SK-N-DZ (cell line): ENCODE results near the gene FOXA3.
"Not testable (repeated sequence)": the region's sequence is repeated elsewhere in the genome, so short reads cannot be mapped to it uniquely, and the experiment has no call there.

ENCODE experiments used
- DNase-seq: peaks from one replicate; pipeline ENCODE4 v3.0.0-alpha.2; 2015; ENCODE audit warnings: low spot score

FOXA3 gene

DNA sequence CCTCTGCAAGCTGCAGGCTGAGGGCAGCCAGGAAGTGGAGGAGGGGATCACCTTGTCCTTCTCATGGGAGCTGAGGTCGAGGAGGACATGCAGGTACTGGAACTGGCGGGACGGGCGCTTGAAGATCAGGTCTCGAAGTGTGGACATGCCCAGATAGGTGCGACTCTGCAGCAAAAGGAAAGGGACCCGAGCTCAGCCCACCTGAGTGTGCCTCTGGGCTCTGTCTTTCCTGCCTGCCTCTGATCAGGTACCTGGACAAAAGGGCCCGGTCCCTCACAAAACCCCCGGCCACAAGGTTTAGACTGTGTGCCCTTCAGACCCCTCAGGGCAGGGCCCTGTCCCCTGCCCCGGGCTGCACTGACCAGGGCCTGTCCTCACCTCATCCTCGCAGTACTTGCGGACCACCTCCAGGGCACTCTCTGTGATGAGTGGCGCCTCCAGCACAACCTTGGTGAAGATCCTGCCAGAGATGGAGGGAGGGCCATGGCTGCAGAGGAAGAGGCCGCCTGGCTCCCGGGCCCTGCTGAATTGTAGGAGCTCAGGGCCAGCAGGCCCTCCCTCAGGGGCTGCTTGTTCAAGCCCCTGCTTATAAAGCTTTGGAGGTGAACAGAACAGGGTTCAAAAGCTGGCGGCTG lies 36.5 kb upstream of the FOXA3 start:
- DNase-seq, result no peak

DNA sequence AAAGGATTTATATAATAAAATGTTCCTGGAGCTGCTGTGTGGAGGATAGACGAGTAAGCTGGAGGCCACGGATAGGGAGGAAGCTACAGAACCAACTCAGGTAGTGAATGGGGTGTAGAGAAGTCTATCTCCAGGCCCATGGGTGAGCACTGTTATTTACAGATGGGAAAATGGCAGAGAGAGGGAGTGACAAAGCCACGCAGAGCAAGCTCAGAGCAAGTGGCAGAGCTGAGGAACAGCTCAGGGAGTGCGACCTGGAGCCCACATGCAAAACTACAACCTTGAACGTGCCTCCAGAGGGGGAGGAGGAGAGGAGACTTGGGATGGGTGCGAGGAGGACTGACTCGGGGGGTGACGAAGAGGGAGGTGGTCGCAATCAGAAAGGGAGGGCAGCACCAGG lies 35.6 kb upstream of the FOXA3 start:
- DNase-seq, result no peak

DNA sequence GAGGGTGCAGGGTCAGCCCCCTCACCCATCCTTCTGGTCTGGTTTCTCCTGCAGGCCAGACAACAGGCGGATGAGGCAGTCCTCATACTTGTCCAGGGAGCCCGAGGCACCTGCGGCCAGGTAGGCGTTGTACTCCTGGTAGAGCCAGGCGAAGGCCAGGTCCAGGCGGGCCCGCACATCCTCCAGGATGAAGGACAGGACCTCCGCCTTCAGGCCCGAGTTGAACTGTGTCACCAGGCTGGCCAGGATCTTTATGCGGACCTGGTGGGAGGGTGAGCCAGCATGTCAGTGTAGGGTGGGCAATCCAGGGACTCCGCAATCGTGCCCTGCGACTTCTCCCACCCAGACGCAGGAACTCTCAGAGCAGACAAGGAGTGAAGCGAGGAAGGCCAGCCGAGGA lies 35.2 kb upstream of the FOXA3 start:
- no peak for DNase-seq

DNA sequence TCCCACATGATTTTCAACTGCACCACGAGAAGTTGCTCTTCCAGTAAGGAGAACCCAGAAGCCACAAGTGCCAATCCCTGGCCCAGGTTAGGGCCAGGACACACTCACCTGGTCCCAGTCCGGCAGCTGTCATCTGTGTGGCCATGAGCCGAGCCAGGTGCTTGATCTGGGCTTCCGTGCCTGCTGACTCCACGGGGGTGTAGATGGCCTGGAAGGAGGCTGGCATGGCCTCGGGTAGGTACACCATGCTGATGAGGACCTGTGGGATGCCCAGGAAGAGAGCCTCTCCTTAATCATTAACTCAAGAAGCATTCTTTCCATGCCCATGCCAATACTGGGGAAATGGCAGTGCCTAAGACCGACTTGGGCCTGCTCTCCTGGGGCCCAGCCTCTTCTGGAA lies 29.2 kb upstream of the FOXA3 start:
- no peak for DNase-seq

DNA sequence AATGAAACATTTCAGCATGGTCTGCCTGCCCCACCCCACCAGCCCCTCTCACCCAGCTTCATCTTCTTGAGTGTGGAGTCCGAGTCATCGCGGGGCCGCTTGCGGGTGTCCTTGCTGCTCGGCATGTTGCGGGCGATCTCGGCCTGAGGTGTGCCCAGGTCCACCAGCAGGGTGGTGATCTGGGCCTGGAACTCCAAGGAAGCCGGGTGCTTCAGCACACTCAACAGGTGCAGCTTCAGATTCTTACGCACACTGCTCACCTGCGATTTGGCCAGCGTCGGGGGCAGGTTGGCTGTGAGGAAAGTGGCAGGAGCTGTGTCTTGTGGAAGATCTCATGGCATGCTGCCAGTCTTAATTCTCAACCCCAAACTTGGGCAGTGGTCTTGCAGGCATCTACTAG lies 21.9 kb upstream of the FOXA3 start:
- DNase-seq, result no peak

DNA sequence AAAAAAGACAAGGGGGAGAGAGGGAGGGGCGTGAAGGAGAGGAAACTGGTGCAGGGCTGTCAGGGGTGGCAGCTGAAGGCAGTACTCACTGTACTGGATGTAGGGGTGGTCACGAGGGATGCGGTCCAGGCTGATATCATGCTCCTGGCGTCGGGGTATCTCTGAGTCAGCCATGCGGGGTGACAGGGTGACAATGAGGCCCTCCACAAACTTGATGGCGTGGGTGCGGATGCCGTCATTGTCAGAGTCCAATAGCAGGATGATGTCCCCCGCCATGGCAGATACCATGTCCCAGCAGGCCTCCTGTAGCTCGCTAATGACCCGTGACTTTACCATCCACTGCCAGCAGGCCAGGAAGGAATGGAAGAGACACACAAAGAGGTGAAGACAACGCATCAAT lies 16.5 kb upstream of the FOXA3 start:
- DNase-seq, result no peak

DNA sequence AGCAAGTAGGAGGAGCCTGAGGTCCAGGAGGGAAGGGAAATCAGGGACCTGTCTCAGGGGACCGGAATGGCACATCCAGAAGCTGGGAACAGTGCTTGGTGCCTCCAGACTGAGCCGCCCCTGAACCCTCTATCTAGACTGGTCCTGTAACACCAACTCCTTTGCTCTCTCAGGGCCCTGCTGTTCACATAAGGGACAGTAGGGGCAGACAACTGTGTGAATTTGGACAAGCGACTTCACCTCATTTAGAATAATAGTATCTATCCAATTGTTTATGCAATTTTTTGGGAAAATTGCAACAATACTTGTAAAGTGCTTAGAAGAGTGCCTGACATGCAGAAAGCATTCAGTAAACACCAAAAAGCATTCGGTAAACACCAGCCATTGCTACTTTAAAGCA lies 15.2 kb upstream of the FOXA3 start:
- no peak for DNase-seq

DNA sequence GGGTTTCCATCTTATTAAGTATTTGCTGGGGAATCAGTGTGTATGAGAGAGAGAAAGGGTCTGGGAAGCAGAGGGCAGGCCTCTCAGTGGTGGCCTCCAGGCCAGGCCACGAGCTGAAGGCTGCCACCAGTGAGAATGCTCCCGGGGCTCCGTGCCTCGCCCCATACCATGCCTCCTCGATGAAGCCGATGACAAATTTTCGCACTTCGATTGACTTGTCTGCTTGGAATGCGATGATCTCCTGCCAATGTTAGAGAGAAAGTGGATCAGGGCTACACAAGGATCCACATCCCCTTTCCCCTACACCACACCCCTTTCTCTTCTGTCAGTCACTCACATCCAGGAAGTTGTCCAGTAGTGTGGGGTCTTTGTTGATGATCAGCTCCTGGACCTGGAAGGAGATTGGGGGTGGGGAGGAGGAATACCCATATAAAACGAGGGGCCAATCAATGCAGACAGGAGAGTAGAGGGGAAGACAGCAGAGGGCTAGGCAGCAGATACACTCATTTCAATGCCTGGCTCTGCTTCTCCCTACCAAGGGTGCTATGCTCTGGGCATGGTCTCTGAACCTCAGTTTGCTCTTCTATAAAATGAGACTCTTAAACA lies 11.9 kb upstream of the FOXA3 start:
- no peak for DNase-seq

DNA sequence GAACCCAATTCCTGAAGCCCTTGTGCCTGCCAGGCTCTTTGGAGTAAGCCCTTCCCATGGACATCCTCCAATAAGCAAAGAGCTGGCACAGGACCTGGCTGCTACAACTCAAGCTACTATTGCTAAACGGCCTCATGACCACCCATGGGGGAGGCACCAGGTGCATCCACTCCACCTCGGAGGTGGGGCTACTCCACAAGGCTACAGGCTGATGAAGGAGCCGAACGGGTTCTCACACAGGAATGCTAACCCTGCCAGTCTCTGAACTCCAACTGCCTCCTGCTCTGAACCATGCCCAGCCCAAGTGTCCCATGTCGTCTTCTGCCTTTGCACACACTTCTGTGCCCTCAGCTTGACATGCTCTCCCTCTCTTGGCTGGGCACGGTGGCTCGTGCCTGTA lies 11.1 kb upstream of the FOXA3 start:
- DNase-seq, result no peak

DNA sequence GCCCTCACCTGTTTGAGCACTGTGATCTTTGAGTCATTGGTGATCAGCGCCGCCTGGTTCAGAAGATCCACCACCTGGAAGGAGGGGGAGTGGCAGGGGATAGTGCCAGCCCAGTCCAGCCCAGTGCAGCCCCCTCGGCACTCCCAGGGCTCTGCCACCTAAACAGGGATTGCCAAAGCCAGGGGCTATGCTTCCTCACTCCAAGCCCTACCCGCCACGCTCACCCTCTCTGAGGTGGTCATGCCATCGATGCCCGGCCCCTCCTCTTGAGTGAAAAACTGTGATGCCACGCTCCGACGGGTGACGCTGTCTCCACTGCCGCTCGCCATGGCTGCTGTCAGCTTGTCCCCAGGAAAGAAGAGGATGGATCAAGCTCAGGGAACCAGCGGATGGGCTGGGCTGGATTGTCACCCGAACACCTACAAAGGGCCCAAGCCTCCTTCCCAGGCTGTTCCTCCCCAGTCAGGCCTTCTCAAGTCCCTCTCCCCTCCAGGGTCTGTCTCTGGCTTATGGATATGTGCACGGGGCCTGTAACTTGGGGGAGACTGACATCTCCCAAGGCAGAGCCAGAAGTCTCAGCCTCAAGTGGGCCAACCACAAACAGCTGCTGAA lies 9.9 kb upstream of the FOXA3 start:
- DNase-seq, result no peak

DNA sequence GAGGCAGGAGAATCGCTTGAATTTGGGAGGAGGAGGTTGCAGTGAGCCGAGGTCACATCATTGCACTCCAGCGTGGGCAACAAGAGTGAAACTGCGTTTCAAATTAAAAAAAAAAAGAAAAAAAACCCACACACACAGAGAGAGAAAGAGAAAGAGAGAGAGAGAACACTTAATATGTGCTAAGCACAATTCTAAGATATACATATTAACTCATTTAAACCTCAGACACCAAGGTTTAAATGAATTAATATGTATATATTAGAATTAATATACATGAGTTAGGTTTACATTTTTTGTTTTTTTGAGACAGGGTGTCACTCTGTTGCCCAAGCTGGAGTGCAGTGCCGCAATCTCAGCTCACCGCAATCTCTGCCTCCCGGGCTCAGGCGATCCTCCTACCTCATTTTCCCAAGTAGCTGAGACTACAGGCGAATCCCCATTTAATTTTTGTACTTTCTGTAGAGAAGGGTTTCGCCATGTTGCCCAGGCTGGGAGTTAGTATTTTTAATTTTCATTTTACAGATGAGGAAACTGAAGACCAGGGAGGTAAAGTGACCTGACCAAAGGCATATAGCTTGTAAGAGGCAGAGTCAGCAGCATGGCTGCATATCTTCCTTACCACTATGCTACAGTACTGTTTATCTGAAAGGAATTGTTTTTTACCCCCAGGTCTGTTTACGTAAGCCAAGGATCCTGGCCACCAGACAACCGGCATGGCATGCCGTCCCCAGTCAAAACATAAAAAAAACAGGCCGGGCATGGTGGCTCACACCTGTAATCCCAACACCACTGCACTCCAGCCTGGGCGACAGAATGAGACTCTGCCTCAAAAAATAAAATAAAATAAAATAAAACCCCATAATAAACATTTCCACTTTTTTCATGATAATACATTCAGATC lies 3.5 kb upstream of the FOXA3 start:
- DNase-seq, result no peak

DNA sequence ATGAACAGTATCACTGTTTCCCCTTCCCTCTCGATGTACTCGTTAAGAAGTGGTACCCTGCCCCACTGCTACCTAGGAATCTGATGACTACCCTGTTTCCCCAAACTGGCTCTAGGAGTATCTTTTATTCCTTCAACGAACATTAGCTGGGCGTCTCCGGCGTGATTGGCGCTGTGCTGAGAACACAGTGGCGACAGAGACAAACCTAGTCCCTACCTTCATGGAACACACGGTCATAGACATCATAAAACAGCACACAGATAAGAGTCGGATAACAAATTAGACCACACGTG lies 1.9 kb upstream of the FOXA3 start:
- DNase-seq, result no peak

DNA sequence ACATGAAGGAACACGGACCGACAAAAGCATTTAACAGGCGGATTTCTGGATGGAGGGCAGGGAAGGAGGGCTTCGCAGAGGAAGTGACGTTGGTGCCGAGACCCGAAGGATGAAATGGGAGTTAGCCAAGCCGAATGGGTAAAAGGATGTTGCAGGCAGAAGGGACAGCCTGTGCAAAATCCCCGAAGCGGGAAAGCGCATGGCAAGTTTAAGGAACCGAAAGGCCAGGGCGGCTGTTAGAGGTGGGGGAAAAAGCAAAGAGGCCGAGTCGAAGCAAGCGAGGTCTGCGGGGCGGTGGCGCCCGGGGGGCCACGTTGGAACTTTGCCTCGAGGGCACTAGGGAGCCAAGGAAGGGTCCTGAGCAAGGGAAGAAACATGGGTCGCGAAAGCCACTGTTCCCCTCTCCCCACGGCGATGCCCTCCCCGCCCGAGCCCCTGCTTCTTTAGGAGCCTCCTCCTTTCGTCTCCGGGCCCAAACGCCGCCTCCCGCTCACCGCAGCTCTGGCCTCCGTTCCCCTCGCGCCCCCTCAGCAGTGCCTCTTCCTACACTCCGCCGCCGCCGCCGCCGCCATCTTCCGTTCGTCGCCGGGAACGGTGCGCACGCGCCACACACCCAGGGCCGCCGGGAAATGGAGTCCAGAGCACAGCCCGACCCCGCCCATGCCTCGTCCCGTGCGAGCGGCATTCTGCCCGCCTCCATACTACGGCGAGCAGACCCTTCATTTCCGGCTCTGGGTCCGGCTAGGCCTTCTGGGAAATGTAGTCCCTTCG lies 1.4 kb upstream of the FOXA3 start, which contains the start of gene SYMPK:
SYMPK (minus strand) TSS at position 584 of the 771 bp plus-strand sequence. CDS start 8,652 bp downstream, outside the sequence.
- peak; percentile 94 for DNase-seq

DNA sequence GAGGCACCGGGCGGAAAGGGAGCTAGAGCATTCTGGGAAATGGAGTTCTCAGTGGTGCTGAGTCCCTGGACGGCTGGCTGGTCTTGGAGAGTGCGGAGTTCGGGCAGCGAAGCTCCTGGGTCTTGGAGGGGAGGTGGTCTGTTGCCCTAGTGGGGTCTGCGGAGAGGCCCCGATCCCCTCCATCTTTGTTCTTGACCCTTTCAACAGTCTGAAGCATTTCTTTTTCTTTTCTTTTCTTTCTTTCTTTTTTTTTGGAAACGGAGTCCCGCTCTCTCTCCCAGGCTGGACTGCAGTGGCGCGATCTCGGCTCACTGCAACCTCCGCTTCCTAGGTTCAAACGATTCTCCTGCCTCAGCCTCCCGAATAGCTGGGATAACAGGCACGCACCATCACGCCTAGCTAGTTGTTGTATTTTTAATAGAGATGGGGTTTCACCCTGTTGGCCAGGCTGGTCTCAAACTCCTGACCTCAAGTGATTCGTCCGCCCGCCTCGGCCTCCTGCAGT lies 739 bp upstream of the FOXA3 start:
- no peak for DNase-seq

DNA sequence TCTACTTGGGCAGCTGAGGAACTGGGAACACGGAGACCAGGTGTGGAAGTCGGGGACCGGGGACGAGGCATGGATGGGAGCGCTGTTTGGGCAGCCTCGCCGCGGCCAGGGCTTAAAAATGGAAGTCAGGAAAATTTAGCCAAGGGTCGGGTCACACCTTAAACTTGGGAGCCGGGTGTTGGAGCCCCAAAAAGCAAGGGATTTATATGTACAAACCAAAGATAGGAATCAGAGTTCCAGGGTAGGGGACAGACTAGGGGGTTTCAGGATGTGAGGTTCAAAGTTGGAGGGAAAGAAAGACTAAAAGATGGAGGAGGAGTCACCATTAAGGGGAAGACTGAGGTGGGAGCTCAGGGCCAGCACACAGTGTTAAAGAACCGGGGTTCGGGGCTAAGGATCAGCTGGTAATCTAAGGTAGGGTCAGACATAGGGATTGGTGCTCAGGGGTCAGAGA lies 530 bp downstream of the FOXA3 start:
- DNase-seq, result no peak

DNA sequence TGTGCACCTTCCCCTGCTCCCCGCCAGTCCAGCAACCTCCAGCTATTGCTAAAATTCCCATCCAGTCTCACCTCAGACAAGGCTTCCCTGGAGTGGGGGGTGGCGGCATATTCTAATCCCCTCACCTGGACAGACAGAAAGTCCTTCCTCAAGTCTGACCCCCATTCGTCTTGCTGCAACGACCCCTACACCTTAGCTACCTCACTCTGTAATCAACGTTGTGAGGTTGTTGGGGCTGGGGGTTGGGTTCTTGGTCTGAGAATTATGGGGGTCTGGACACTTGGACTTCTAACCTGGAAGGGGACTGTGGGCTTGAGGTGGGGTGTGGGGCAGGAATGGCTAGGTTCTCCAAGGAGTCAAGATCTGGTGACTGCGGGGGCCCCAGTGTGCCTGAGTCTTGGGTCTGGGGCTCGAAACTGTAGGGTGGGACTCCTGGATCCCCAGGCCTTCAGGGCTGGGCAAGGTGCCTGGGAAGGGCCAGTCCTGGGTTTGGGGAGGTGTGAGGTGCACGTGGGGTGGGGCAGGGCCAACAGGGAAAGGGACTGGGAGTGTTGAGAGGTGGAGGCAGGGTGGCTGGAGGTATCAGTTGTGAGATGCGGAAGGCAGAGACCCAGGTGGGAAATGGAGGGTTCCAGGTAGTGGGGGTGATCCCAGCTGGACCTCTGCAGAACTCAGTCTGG lies 1.3 kb downstream of the FOXA3 start:
- no peak for DNase-seq

DNA sequence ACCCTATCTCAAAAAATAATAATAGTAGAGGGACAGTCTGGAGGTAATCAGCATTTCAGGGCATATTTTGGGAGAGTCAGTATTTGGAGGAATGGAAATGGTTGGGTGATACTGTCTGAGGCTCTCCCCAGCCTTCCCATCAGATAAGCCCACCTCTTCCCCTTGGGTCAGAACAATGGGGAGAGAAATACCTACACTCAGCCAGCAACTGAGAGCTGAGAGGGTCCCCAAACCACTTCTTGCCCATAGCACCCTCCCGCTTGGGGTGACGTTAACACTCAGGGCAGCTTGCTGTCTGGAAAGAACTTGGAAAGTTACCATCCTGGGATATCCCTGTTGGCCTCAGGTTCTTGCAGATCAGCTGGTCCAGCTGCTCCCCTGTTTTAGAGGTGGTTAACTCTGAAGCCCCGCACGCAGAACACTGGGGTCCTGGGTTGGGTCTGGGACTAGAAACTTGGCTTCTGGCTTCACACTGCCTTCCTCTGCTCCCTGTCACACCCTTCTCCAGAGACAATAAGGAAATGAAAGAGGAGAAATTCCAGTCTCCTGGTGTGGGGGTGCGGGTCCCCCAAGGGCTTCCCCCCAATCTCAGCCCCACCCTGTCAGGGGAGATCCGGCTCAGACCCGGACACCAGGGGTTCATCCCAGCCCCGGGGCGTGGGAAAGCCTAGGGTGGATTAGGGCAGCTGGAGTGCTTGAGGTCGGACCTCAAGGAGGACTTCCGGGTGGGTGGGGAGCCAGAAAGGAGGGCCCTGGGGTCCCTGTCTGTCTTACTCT lies 2.5 kb downstream of the FOXA3 start:
- DNase-seq, result no peak

DNA sequence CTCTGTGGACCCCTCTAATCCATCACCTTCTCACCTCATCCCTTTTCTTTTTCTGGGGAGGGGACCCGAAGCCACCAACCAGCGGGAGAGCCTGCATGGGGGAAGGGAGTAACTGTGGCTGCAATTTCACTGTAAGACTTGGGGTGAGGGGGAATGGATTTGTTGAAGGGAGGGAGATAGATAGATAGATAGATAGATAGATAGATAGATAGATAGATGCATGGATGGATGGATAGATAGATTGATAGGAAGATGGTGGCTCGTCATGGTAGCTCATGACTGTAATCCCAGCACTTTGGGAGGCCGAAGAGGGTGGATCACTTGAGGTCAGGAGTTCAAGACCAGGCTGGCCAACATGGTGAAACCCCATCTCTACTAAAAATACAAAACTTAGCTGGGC lies 3.1 kb downstream of the FOXA3 start:
- not testable (repeated sequence) for DNase-seq

DNA sequence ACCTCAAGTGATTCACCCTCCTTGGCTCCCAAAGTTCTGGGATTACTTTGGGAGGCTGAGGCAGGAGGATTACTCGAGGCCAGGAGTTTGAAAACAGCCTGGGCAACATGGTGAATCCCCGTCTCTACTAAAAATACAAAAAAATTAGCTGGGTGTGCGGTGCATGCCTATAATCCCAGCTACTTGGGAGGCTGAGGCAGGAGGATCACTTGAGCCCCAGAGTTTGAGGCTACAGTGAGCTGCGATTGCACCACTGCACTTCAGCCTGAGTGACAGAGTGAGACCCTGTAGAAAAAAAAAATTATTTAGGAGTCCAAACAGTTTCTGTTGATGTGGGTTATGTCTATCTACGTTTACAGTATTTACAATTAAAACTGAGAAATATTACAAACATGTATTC lies 6.7 kb downstream of the FOXA3 start:
- DNase-seq, result no peak
